Ramos (cell line): Measurements from ENCODE around the gene HEPH.
"Not testable (repeated sequence)": the region's sequence is repeated elsewhere in the genome, so short reads cannot be mapped to it uniquely, and the experiment has no call there.

Experiments used
- in situ Hi-C: fragments of 300-500 bp; cut with MboI; formaldehyde crosslinking; loops from one replicate; pipeline ENCODE4 v1.14.3; 2022; ENCODE audit warnings: low sequenced_read_pairs; ENCODE audit not compliant: unreplicated experiment

HEPH gene

GRCh38 chrX:66163849-66164411 lies at the start of gene HEPH:
Gene HEPH, plus strand, starts transcription at chrX:66164247. Its CDS starts 6,324 bp downstream, at chrX:66170571.
- in situ Hi-C loops: no loop called here

- in situ Hi-C loops: loop anchor here (25.0 kb wide), 2 partner anchors 106 to 531 kb away; no protein-coding TSS in a partner anchor
Observed at GRCh38 chrX:66118722-66119121, 45.3 kb upstream of the HEPH start.

- in situ Hi-C loops: loop anchor here (25.0 kb wide), 2 partner anchors 109 to 534 kb away; no protein-coding TSS in a partner anchor
Observed at GRCh38 chrX:66121354-66121753, 42.7 kb upstream of the HEPH start.

GRCh38 chrX:66126662-66127061 lies 37.4 kb upstream of the HEPH start:
- in situ Hi-C loops: no loop called here

GRCh38 chrX:66130469-66130868 lies 33.6 kb upstream of the HEPH start:
- in situ Hi-C loops: no loop called here

- in situ Hi-C loops: not testable (repeated sequence)
Observed at GRCh38 chrX:66135284-66135683, 28.8 kb upstream of the HEPH start.

- in situ Hi-C loops: no loop called here
Observed at GRCh38 chrX:66142351-66142750, 21.7 kb upstream of the HEPH start.

GRCh38 chrX:66144258-66144657 lies 19.8 kb upstream of the HEPH start:
- in situ Hi-C loops: no loop called here

GRCh38 chrX:66149519-66149918 lies 14.5 kb upstream of the HEPH start:
- in situ Hi-C loops: no loop called here

- in situ Hi-C loops: no loop called here
Observed at GRCh38 chrX:66150163-66150562, 13.9 kb upstream of the HEPH start.

- in situ Hi-C loops: no loop called here
Observed at GRCh38 chrX:66162331-66162822, 1.7 kb upstream of the HEPH start.

- in situ Hi-C loops: no loop called here
Observed at GRCh38 chrX:66163447-66163846, 600 bp upstream of the HEPH start.

- in situ Hi-C loops: no loop called here
Observed at GRCh38 chrX:66164470-66164869, 423 bp downstream of the HEPH start.

- in situ Hi-C loops: no loop called here
Observed at GRCh38 chrX:66164931-66165330, 884 bp downstream of the HEPH start.

GRCh38 chrX:66166671-66167070 lies 2.6 kb downstream of the HEPH start:
- in situ Hi-C loops: no loop called here

- in situ Hi-C loops: no loop called here
Observed at GRCh38 chrX:66167431-66167830, 3.4 kb downstream of the HEPH start.

- in situ Hi-C loops: no loop called here
Observed at GRCh38 chrX:66176134-66176533, 12.1 kb downstream of the HEPH start.

- in situ Hi-C loops: no loop called here
Observed at GRCh38 chrX:66191563-66191962, 27.5 kb downstream of the HEPH start.

GRCh38 chrX:66193821-66194220 lies 29.8 kb downstream of the HEPH start:
- in situ Hi-C loops: no loop called here

GRCh38 chrX:66200050-66200664 lies 36.1 kb downstream of the HEPH start:
- in situ Hi-C loops: no loop called here

GRCh38 chrX:66200855-66201795 lies 37.1 kb downstream of the HEPH start:
- in situ Hi-C loops: no loop called here
